T-helper 1 cell (primary cell): Measurements from ENCODE around the gene STK31.
A peak's percentile ranks its signal among the peaks of the same experiment; 100 is the strongest.
"Not testable (repeated sequence)": the region's sequence is repeated elsewhere in the genome, so short reads cannot be mapped to it uniquely, and the experiment has no call there.

Experiments used
- DNase-seq, 5 donors: peaks; one replicate each; pipeline ENCODE4 v3.0.0-alpha.2; 2012 to 2020
- total RNA-seq, 4 donors: gene quantifications; one replicate each; lab custom pipeline; 2026; lab: John Stamatoyannopoulos, UW

The STK31 gene, protein sequence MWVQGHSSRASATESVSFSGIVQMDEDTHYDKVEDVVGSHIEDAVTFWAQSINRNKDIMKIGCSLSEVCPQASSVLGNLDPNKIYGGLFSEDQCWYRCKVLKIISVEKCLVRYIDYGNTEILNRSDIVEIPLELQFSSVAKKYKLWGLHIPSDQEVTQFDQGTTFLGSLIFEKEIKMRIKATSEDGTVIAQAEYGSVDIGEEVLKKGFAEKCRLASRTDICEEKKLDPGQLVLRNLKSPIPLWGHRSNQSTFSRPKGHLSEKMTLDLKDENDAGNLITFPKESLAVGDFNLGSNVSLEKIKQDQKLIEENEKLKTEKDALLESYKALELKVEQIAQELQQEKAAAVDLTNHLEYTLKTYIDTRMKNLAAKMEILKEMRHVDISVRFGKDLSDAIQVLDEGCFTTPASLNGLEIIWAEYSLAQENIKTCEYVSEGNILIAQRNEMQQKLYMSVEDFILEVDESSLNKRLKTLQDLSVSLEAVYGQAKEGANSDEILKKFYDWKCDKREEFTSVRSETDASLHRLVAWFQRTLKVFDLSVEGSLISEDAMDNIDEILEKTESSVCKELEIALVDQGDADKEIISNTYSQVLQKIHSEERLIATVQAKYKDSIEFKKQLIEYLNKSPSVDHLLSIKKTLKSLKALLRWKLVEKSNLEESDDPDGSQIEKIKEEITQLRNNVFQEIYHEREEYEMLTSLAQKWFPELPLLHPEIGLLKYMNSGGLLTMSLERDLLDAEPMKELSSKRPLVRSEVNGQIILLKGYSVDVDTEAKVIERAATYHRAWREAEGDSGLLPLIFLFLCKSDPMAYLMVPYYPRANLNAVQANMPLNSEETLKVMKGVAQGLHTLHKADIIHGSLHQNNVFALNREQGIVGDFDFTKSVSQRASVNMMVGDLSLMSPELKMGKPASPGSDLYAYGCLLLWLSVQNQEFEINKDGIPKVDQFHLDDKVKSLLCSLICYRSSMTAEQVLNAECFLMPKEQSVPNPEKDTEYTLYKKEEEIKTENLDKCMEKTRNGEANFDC
- 0.47 to 1.3 (median 0.77) reads per million in 4 donors for total RNA-seq

DNA sequence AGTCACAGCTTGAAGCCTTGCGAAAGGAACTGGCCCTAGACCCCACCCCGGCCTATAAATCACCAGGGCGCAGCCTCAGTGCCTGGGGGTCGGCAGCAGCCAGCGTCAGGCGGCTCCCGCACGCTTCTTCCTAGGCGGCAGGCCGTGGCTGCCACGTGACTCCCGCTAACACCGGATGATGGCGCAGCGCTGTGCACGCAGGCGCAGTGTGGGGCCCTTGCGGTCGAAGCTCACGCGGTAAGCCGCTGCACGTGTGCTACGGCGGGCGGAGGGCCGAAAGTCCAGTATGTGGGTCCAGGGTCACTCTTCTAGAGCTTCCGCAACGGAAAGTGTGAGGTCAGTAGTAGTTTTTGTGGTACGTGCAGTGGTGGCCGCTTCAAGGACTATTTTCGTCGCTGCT lies at the start of gene STK31:
Gene STK31, plus strand, starts transcription at position 220 of the 400 bp plus-strand sequence. Its CDS starts 67 bp downstream, at position 287.
- peak in 1 of 5 donors; percentile 1 for DNase-seq

DNA sequence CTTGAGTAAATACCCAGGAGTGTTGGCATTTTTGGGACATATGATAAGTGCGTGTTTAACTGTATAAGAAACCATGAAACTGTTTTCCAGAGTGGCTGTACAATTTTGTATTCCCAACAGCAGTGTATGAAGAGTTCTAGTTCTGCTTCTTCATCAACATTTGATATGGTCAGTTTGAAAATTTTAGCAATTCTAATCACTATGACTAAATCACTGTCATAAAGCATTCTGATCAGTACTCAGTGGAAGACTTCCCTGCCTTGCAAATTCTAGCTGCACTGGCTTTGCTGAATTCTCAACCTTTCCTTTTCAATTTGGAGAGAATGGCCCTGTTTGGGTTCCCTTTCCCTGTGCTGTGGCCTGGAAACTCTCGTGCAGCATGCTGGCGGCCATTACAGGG lies 48.6 kb upstream of the STK31 start:
- no peak for DNase-seq

DNA sequence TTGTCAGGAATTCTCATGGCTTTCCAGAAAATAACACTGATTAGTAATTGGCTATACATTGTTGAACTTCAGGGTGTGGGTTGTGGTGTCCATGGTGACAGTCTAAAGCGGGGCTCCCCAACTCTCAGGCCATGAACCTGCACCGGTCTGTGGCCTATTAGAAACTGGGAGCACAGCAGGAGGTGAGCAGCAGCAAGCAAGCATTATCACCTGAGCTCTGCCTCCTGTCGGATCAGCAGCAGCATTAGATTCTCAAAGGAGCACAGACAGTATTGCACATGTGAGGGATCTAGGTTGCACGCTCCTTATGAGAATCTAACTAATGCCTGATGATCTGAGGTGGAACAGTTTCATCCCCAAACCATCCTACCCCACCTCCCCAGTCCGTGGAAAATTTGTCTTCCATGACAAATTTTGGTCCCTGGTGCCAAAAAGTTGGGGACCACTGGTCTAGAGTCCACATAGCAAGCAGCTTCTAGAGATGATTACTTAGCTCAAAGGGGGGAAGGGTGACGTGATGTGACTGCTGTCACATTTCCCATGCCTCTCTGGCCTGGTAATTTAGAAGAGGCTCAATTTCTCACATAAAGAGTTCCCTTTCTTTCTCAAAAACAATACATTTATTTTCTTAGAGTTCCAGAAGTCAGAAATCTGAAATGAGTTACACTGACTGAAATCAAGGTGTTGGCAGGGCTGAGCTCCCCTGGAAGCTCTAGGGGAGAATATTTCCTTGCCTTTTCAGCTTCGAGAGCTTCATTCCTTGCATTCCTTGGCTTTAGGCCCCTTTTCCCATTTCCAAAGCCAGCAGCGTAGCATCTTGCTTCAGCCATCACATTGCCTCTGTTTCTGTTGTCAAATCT lies 47.7 kb upstream of the STK31 start:
- no peak for DNase-seq

DNA sequence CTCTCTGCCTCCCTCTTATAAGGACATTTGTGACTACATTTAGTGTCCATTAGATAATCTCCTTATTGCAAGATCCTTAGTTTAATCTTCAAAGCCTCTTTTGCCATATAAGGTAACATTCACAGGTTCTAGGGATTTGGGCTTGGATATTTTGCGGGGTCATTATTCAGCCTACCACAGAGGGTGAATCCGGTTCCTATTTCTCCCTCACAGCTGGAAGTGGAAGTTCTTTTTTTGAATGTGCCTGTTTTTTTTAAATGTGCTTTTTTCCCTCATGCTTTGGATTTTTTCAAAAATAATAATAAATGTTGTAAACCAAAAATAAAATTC lies 47.1 kb upstream of the STK31 start:
- no peak for DNase-seq

DNA sequence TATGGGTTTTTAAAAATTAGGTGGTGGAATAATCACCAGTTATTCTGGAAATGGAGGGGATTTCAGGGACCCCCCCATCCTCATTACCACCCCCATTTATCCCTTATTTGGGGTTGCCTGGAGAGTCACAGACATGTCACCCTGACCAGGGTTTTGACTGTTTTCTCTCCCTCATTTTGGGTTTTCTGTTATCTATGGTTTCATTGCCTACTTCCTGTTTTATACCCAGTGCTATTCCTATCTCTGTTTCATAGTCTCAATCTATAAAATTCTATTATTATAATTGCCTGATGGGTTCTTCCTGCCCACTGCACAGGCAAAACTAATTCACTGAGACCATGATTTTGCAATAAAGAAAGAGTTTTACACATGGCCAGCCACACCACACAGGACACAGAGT lies 45.9 kb upstream of the STK31 start:
- no peak for DNase-seq

DNA sequence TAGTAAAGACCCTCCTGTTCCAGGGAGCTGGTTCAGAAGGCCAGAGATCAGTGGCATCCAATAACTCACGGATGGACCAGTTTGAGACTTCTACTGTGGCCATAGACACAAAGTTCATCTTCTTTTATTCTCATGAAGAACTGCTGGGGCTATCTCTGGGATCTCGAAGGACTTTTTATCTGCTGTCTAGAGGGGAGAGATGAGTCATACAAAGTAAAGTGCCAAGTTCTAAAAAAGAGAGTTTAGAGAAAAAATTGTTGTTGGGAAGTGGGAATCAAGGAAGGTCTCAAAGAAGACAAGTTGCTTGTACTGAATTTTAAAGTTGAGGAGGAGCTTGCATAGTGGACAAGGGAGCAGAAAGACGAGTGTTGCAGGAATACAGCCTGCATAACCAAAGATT lies 38.0 kb upstream of the STK31 start:
- no peak for DNase-seq

DNA sequence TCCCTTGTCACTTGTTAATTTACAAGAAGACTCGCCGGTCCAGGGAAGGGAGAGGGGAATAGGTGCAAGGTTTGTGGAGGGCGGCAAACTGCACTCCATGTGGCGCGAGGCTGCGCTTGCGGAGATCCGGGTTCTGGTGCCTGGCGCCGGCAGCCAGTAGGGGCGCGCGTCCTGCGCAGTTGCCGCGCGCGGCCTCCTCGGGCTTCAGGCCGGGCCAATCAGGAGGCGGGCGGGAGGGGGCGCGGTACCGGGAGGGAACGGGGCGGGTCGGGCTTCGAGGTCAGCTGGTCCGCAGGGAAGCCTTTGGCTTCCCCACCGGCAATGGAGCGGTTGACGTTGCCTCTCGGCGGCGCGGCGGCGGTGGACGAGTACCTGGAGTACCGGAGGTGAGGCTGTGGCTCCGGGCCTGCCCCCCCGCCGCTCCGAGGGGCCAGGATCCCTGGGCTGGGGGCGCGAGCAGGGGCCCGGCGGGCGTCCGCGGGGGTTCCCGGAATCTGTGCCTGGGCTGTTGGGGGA lies 30.1 kb upstream of the STK31 start, which contains the start of gene FAM221A:
Gene FAM221A, plus strand, starts transcription at position 302 of the 516 bp plus-strand sequence. Its CDS starts 20 bp downstream, at position 322.
- peak; percentile 67 to 85 (median 79) for DNase-seq

DNA sequence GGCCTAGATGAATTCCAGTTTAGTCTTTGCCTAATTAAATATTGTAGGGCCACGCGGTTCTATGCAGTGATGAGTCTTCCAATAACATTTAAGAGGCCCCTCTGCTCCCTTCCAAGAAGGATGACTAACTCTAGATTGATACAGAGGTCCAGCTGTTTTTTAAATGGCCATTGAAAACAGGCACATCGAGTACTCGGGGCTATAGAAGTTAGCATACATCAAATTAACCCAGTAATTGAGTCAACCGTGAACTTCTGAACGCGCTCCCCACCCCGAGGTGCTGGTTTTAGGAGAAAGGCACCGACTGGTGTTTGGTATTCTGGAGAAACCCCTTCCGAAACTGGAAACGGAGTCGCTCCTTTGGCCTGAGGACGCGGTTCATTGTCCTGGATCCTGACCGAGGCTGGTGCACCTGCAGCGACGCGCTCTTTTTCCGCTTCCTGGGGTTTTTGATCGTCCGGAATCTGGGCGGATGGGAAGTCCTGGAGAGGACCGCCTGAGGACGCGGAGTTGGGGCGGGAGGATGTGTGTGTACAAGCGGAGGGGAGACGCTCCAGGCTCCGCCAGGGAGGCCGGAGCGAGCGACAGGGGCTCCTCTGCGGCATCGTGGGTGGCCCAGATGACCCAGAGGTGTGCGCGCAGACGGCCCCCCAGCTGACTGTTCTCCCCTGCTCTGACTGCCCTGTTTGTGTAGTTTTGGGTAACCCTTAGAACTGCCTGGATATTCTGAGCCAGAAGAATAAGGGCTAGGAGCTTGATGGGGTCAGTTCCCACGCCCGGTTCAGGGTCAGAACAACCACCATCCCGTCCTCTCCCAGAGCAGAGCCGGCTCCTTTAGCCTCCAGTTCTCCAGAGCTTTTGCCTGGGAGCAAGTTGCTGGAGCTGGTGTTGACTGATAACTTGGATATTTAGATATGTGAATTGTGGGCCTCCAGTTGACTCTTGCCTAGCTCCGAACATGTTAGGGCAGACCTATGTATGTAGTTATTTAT lies 29.3 kb upstream of the STK31 start:
- DNase-seq, result peak; percentile 15 to 57 (median 22)

DNA sequence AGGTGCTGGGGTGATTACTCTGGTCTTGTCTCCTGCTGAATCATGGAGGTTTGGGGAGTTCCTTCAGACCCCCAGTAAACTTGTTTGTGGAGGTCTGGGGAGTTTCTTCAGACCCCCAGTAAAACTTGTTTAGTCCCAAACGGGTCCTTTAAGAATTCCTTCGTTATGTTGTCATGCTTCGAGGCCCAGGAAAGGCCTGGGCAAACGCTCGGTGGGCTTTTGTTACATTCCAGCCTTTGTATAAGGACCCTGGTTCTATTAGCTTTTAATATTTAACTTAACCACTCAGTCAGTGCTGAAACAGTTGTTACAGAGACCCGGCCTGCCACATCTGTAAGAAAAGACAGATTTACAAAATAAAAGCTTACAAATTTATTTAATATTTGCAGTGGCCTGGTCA lies 26.0 kb upstream of the STK31 start:
- not testable (repeated sequence) for DNase-seq

DNA sequence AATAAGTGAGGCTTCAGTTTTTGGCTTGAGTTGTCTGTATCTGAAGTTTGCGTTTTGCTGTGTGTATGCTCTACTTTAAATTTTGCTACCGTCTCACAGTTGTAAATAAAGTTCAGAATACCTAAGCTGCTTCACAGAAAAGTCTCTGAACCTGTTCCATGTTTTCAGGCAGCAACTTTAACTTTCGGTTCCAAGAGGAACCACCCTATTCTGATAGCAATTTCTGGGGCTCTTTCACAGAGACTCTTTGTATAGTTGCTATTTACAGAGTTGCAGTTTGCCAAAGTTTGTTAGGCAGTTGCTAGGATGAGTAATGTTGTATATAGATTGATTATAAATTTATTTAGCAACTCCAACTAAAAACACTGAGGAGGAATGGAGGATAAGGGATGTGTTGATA lies 24.3 kb upstream of the STK31 start:
- DNase-seq, result no peak

DNA sequence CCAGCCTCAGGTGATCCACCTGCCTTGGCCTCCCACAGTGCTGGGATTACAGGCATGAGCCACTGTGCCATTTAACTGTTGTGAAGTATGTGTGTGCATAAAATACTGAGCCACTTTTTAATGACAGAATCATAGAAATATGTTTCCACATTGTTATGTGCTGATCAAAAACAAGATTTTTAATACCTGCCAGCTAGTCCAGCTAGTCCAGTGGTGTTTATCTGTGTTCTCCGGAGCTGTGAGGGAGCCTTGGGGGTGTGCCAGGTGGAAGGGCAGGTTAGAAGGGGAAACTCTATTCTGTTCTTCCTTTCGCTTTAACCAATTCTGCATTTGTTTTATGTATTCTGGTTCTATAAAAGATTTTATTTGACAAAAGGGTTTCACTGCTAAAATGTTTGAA lies 23.0 kb upstream of the STK31 start:
- no peak for DNase-seq

DNA sequence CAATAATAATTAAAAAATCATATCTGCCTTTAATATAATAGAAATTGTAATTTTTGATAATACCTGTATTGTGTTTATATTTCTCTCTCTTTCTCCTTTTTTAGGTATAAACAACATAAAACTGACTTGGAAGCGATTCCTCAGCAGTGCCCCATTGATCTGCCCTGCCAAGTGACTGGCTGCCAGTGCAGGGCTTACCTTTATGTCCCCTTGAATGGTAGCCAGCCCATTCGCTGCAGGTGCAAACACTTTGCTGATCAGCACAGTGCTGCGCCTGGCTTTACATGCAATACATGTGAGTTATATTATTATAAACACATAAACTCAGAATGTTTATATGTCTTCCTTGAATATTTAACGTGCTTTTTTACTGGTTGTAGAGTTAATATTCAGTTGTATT lies 20.9 kb upstream of the STK31 start:
- DNase-seq, result no peak

DNA sequence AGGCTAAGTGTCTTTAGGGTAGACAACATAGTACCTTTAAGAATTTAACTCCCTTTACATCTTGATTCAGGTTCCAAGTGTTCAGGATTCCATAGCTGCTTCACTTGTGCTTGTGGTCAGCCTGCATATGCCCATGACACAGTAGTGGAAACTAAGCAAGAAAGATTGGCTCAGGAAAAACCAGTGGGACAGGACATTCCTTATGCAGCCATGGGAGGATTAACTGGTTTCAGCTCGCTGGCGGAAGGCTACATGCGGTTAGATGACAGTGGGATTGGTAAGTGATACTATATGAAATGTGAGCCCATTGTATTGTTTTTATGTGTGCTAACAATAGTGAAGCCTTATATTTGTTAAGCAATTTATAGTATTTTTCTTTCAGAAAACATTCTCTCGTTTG lies 18.7 kb upstream of the STK31 start:
- no peak for DNase-seq

DNA sequence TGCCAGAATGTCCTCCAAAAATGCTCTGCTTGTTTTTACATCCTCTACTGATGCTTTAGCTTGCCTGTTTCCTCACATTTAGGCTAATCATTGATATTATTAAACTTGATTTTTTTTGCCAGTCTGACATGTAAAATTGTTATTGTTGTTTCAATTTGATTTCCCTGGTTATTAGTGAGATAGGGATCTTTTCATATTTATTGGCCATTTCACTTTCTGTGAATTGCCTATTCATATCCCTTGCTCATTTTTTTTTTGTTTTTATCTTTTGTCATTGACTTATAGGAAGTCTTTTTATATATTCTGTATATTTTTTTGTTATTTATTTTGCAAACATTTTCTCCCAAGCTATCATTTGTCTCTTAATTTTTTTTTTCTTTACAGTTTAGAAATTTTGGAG lies 16.8 kb upstream of the STK31 start:
- DNase-seq, result no peak

DNA sequence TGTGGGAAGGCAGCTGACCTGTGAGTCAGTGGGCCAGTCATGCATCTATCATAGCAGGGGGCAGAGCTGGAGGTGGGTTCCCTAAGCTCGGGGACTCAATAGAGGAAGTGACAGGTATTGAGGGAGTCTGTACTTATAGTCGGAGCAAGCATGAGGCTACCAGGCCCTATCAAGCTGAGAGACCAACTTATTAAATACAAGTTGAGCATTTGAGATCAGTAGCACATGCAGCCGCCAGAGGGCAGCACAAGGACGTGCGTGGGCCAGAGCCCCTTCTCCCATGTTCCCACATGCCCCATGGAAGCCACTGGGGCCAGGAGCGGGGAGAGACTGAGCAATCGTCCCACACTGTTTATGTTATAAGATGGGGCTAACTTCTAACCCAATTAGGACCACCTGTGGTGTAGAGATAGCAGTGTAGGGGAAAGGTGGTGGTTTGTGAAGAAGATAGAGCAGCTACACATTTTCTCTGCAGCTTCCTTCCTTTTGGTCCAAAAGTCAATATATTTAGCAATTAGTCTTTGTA lies 13.0 kb upstream of the STK31 start:
- DNase-seq, result peak; percentile 17 to 49 (median 45)

DNA sequence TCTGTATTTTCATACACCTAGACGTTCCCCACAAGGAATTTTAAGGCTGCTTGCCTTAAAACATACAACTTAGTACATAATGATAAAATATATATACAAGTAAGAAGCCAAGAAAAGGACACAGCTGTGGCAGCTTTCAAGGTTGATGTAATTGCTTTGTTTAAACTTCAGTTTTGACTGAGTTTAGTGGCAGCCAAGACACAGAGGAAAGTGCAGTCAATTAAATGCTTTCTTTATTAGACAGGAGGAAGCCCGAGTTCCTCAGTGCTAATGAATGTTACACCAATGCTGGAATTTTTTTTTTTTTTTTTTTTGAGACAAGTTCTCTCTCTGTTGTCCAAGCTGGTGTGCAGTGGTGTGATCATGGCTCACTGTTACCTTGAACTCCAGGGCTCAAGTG lies 11.2 kb upstream of the STK31 start:
- DNase-seq, result no peak

DNA sequence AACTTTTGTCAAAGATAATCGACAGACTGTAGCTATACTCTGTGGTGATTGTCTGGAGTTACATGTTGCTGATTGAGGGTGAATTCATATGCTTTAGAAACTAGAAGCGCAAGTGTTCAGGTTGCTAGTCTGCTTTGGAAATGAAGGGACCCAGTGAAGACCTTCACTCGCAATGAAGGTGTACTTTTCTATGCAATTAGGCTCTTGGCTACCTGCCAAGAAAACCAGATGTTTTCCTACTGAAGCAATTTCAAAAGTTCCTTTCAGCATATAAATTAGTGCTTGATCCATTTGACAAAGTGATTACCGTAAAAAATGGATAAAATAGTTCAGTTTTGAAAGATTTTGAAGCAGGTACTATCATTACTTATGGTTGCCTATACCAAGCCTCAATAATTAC lies 10.0 kb upstream of the STK31 start:
- DNase-seq, result no peak

DNA sequence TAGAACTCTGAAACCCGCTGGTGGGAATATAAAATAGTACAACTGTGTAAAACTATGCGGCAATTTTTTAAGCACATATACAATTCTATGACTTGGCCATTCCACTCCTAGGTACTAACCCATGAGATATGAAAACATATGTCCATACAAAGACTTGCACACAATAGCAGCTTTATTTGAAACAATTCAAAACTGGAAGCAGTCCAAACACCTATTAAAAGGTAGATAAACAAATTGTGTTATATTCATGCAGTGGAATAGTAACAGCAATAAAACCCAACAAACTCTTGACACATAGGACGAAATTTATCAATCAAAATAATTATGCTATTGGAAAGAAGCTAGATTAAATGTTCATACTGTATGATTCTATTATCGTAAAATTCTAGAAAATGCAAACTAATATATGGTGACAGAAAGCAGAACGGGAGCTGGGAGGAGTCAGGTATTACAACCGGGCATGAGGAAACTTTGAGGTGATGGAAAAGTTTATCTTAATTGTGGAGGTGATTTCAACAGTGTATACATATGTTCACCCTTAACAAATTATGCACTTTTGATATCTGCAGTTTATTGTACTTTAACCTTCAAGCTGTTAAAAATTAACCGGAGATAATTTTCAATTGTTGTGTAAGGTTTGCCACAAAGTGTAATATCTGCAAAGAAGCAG lies 803 bp upstream of the STK31 start:
- DNase-seq, result no peak

DNA sequence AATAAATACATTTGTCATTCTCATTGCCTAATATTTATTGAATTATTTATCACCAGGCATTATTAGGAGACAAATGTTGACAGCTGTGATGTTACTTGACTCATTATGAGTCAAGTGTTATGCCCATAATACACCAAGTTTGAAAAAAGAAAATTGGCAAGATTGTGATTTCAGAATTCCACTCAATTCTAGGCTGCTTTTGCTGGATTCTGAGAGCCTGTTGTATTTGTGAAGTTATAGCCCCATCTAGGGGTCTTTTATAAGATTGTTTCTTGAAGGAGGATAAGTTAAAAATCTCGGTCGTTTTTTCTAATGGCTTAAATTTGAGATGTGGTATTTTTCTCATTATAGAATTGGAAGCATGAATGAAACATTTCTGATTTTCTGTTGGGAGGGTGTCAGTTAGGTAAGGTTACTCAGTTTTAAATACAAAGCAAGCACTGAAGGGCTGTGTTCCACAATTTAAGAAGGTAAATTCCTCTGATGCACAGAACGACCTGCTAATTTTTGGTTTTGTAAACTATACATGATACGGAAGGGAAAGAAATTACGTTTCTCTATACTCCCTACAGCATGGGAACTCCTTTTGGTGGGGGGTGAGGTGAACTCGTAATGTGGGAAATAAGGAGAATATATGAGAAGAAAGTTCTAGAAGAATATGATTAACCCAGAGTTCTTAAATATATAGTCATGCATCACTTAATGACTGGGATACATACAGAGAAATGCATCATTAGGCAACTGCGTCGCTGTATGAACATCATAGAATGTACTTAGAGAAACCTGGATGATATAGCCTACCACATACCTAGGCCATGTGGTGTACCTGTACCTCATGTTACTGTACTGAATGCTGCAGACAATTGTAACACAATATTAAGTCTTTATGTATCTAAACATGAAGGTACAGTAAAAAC lies 2.6 kb downstream of the STK31 start:
- DNase-seq, result peak in 1 of 5 donors; percentile 20
